DND-41 (cell line): ENCODE measurements around the gene PALM.

Source experiments
- EZH2 ChIP-seq: IDR thresholded peaks from 3 replicates; pipeline ENCODE4 v1.6.1; 2012; ENCODE audit warnings: borderline replicate concordance, low read depth, mild to moderate bottlenecking, moderate library complexity, low read length, inconsistent platforms; ENCODE audit not compliant: severe bottlenecking
- TF ChIP-seq, protein P1 (sequence below): IDR thresholded peaks from 2 replicates; pipeline ENCODE4 v1.5.1; 2012; ENCODE audit warnings: borderline replicate concordance, low read length, moderate library complexity, mild to moderate bottlenecking; ENCODE audit not compliant: poor library complexity, severe bottlenecking; ENCODE audit errors: extremely low read depth

DNA sequence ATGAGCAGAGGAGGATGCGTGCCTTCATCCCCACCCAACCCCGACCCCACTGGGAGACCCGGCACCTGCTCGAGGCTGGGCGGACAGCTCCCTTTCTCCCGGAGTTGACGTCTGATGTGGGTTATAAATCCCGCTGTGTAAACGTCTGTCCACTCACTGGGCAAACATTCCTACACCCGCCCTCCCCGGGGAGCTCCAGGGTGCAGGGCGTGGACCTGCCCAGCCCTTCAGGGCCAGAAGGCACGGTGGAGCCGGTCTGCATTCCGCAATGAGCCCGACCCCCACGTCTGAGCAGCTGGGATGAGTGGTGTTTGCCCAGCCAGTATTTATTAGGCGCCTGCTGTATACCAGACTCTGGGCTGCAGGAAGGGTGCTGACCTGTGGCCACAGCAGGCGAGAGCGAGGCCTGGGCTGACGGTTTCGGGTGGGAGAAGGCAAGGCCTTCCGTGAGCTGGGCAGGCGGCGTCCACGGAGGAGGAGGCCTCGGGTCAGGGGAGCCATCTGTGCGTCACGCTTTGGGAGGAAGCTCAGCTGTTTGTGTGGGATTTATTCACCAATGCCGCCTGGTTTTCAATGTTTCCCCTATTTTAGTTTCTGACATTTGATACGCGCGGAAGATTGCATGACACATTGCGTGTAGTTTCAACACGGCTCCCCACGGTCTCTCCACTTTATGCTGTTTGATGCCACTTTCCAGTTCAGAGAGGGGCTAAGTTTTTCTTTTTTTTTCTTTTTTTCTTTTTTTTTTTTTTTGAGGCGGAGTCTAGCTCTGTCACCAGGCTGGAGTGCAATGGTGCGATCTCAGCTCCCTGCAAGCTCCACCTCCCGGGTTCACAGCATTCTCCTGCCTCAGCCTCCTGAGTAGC, 44.1 kb downstream of the PALM start:
- TF ChIP-seq, protein P1, sequence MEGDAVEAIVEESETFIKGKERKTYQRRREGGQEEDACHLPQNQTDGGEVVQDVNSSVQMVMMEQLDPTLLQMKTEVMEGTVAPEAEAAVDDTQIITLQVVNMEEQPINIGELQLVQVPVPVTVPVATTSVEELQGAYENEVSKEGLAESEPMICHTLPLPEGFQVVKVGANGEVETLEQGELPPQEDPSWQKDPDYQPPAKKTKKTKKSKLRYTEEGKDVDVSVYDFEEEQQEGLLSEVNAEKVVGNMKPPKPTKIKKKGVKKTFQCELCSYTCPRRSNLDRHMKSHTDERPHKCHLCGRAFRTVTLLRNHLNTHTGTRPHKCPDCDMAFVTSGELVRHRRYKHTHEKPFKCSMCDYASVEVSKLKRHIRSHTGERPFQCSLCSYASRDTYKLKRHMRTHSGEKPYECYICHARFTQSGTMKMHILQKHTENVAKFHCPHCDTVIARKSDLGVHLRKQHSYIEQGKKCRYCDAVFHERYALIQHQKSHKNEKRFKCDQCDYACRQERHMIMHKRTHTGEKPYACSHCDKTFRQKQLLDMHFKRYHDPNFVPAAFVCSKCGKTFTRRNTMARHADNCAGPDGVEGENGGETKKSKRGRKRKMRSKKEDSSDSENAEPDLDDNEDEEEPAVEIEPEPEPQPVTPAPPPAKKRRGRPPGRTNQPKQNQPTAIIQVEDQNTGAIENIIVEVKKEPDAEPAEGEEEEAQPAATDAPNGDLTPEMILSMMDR = no peak
- no peak for TF ChIP-seq EZH2
